ENCODE measurements around the gene CYP4B1. TPM values are rescaled to one million over a fixed set of nuclear protein-coding genes. Genes with fewer than 3 reads are reported as not detected.

The CYP4B1 gene
- total and polyA plus RNA-seq, 3 experiments from 2014 or later, result not detected

Other genes starting within 250 kb of the CYP4B1 start
- not detected for gene KNCN, start 247.4 kb upstream of the CYP4B1 start, total RNA-seq
- not detected for gene KNCN, start 247.4 kb upstream of the CYP4B1 start, polyA plus RNA-seq
- gene MKNK1, start 194.8 kb upstream of the CYP4B1 start, total RNA-seq, result 10 to 100 TPM; 27.9 to 32.4 TPM
- 39.0 TPM for gene MKNK1, start 194.8 kb upstream of the CYP4B1 start, polyA plus RNA-seq
- 10 to 100 TPM; 10.3 to 11.3 TPM for gene MOB3C, start 182.2 kb upstream of the CYP4B1 start, total RNA-seq
- 26.0 TPM for gene MOB3C, start 182.2 kb upstream of the CYP4B1 start, polyA plus RNA-seq
- 10 to 100 TPM; 40.2 to 42.3 TPM for gene ATPAF1, start 130.7 kb upstream of the CYP4B1 start, total RNA-seq
- gene ATPAF1, start 130.7 kb upstream of the CYP4B1 start, polyA plus RNA-seq, result 75.8 TPM
- not detected for gene TEX38, start 127.2 kb upstream of the CYP4B1 start, total RNA-seq
- 0.37 TPM for gene TEX38, start 127.2 kb upstream of the CYP4B1 start, polyA plus RNA-seq
- 10 to 100 TPM; 41.2 to 43.5 TPM for gene EFCAB14, start 79.9 kb upstream of the CYP4B1 start, total RNA-seq
- gene EFCAB14, start 79.9 kb upstream of the CYP4B1 start, polyA plus RNA-seq, result 135 TPM
- gene CYP4A11, start 142.4 kb downstream of the CYP4B1 start, total RNA-seq, result not detected
- not detected for gene CYP4A11, start 142.4 kb downstream of the CYP4B1 start, polyA plus RNA-seq
- not detected for gene CYP4X1, start 224.6 kb downstream of the CYP4B1 start, total RNA-seq
- not detected for gene CYP4X1, start 224.6 kb downstream of the CYP4B1 start, polyA plus RNA-seq

All from CD8-positive, alpha-beta memory T cell (primary cell).